Panc1 (cell line): ENCODE results near the gene FGFRL1.

Experiments
- CTCF ChIP-seq: fragments of 450-650 bp; IDR thresholded peaks from 2 replicates; pipeline ENCODE4 v1.5.1; 2017; ENCODE audit warnings: mild to moderate bottlenecking
- REST ChIP-seq, 2 experiments: IDR thresholded peaks; 2 replicates each; pipeline ENCODE4 v1.6.1; 2011 to 2012; ENCODE audit warnings: low read depth in 2 of 2, control low read depth in 1 of 2, low read length in 1 of 2, mild to moderate bottlenecking in 1 of 2, moderate library complexity in 1 of 2; ENCODE audit not compliant: insufficient read depth in 1 of 2

- TF ChIP-seq CTCF (no peak), REST (IDR thresholded peaks at IDR 0.05; ENCODE audit: insufficient read depth in 1 of 2, low read depth in 2 of 2, low read length in 1 of 2) (no peak)
These were observed 48.7 kb downstream of the FGFRL1 start for GRCh38 chr4:1060121-1060520.
